Neural progenitor cell (in vitro differentiated cells): ENCODE data around the gene GPR15LG.

Experiments
- EZH2 ChIP-seq: fragments of 200-600 bp; sonication (generic); IDR thresholded peaks from 2 replicates; pipeline ENCODE4 v1.6.1; 2017; ENCODE audit warnings: antibody characterized with exemption, mild to moderate bottlenecking, moderate library complexity
- EZH2phosphoT487 ChIP-seq: fragments of 200-600 bp; sonication (generic); IDR thresholded peaks from 2 replicates; pipeline ENCODE4 v1.6.1; 2017; ENCODE audit warnings: antibody characterized with exemption
- TF ChIP-seq, protein P1 (sequence below): fragments of 200-600 bp; sonication (generic); IDR thresholded peaks from 2 replicates; pipeline ENCODE4 v1.5.1; 2017; ENCODE audit warnings: antibody characterized with exemption, mild to moderate bottlenecking

DNA sequence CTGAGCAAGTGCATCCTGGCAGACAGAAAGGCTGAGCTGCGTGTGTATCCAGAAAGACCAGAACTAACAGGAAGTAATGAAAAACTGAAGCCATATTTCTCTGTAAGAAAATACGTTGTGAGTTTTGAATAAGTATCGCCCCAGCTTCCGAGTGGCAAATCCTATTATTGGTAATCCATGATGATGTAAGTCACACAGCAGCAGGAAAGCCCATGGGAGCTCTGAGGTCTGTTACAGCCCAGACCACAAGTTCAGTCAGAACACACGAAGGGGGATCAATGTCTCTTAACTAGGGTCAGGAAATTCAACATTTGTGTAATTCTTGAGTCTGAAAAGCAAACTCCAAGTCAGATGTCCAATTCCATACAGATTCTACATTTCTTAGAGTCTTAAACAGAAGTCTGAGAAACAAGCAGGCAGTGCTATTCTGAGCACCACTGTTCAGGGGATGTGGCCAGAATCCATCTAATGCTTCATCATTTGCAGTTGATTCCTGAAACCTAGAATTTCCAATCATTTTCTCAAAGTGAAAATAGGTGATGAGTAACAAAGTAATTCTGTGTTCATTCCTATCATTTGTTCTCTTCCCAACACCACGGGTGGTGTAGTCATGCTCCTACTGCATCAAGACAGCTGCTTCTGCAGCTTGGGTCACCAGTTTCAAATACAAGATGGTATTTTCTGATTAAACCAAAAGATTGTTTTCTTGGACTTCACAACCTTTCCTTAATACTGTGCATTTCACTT lies 52.0 kb downstream of the GPR15LG start, which contains the start of gene LRIT2:
- TF ChIP-seq, protein P1, sequence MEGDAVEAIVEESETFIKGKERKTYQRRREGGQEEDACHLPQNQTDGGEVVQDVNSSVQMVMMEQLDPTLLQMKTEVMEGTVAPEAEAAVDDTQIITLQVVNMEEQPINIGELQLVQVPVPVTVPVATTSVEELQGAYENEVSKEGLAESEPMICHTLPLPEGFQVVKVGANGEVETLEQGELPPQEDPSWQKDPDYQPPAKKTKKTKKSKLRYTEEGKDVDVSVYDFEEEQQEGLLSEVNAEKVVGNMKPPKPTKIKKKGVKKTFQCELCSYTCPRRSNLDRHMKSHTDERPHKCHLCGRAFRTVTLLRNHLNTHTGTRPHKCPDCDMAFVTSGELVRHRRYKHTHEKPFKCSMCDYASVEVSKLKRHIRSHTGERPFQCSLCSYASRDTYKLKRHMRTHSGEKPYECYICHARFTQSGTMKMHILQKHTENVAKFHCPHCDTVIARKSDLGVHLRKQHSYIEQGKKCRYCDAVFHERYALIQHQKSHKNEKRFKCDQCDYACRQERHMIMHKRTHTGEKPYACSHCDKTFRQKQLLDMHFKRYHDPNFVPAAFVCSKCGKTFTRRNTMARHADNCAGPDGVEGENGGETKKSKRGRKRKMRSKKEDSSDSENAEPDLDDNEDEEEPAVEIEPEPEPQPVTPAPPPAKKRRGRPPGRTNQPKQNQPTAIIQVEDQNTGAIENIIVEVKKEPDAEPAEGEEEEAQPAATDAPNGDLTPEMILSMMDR, result no peak
- TF ChIP-seq EZH2, result no peak
- TF ChIP-seq EZH2phosphoT487, result no peak
